GM18867 (cell line): ENCODE results near the gene TPSB2.
"Not testable (repeated sequence)": the region's sequence is repeated elsewhere in the genome, so short reads cannot be mapped to it uniquely, and the experiment has no call there.

Experiments used
- ATAC-seq: cut with Tn5 transposase; IDR thresholded peaks from one replicate; pipeline ENCODE4 v1.9.1; 2021; ENCODE audit warnings: mild to moderate bottlenecking, moderate library complexity; ENCODE audit not compliant: unreplicated experiment

The TPSB2 gene

DNA sequence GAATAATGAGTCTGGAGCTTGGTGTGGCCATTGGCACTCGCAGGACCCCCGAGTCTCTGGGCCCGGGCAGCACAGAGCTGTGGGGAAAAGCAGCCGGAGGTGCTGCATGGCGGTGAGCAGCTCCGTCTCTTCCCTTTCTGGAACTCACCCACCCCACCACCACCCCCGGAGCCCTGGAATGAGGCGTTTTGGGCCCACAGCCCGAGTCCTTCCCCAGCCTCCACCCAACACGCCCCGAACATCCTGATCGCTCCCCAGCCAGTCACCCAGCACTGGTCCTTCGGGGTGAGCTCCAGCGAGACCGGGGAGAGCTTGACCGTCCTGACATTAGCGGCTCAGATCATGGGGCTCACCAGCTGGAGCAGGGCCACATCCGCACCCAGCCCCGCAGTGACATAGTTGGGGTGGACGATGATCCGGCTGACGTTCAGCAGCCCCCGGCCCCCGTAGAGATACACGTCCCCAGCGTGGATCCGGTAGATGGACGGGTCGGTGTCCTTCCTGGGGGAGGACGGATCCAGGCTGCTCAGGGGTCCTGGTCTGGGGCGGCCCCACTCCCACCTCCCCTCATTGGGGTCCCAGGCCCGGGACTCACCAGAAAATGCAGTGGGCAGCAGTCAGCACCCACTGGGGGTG is 32.3 kb upstream of the TPSB2 start:
- no peak for ATAC-seq

DNA sequence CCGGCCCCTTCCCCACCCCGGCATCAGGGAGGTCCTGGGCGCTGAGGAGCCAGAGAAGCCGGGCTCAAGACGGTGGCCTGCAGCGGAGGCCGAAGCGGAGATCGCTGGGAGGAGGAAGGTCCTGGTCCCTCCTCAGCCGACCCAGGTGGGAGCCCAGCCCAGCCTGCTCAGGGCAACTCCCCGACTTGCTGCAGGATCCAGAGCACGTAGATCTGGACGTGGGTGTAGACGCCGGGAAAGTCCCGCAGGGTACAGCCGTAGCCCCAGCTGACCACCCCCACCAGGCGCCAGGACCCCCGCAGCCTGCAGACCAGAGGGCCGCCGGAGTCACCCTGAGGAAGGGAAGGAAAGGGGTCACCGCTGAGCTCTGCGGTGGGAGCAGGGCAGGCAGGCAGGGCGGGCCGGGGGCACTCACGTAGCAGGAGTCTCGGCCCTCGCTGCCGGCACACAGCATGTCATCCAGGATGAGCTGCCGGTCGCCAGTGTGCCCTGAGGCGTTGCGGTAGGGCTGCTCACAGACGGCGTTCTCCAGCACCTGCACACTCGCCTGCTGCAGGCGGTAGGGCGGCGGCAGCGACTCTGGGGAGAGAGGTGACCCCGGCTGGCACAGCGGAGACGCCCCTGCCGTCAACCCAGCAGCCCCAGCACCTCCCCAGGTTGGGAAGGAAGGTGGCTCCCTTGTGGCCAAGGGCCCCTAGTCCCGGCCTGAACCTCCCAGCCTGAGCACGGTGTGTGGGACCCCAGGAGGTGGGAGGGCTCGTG is 31.3 kb upstream of the TPSB2 start:
- no peak for ATAC-seq

DNA sequence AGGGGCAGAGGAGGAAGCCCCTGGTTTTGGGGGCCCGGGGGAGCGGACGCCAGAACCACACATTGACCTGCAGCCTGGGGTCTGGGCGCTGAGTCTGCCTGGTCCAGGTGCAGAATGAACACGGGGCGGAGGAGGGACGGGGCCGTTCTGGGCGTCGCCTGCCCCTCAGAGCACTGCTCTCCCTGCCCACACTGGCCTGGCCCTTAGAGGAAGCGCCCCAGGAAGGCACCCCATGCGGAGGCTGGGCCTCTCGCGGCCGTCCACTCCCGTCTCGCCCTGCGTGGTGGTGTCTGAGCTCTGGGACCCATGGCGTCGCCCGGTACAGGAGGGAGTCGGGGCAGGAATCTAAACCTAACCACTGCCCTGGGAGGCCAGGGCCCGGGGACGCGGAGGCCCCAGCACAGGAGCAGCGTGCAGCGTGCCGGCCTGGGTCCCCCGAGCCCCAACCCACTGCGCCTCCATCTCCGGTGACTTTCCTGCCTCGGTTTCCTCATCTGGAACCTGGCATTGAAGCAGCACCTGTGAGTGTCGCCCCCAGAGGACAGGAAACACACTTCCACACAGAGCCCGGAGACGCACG is 30.2 kb upstream of the TPSB2 start:
- ATAC-seq = no peak

DNA sequence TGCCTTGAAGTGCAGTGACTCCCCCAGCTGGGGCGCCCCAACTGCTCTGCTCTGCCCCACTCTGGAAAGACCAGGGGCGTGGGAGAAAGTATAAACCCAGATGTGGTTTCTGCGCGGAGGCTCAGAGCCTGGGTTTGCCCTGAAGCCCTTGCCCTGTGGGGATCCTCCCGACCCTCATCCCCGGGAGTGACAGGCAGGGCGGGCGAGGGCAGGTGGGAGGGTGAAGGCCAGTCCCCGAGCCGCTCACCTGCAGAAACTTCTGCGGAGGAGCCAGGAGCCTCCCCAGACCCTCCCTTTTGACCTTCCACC is 29.7 kb upstream of the TPSB2 start:
- ATAC-seq = no peak

DNA sequence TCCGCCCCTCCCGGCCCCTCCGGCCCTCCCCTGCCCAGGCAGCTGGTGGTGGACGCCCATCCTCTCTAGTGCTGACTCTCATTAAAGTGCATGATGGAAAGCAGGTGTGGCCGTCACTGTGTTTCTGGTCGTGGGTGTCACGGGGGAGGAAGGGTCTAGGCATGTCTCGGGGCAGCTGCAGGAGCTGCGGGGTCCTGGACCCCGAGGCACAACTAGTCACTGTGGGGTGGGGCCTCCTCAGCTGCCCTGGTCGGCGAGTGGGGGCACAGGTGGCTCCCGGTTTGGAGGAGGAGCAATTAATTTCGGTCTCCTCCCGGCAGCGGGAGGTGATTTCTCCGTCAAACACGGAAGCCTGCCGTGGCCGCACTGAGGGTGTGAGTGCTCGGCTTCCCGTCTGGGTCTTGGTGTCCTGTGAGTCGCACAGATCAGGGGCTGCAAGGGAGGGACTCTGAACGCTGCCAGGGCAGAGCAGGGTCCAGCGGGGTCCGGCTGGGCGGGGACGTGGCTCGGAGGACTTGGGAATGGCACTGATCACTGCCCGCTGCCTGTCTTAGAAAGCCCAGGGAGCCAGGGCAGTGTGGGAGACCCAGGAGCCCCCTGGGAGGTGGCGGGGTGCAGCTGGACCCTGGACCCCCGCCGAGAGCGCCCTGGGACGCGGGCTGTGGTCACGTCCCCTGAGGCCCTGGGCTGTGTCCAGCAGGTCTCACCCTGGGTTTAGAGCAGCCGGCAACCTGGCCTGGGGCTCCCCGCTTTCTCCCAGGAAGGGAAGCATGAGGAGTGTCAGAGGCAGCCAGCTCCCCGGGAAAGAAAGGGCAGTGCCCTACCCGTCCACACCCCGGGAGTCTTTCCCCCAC is 29.1 kb upstream of the TPSB2 start:
- no peak for ATAC-seq

DNA sequence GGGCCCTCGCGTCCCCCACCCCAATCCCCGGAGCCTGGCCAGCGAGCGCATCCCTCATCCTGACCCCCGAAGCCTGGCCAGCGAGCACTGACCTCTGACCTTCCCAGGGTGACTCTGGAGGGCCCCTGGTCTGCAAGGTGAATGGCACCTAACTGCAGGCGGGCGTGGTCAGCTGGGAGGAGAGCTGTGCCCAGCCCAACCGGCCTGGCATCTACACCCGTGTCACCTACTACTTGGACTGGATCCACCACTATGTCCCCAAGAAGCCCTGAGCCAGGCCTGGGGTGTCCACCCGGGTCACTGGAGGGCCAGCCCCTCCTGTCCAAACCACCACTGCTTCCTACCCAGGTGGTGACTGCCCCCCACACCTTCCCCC is 28.2 kb upstream of the TPSB2 start:
- no peak for ATAC-seq

DNA sequence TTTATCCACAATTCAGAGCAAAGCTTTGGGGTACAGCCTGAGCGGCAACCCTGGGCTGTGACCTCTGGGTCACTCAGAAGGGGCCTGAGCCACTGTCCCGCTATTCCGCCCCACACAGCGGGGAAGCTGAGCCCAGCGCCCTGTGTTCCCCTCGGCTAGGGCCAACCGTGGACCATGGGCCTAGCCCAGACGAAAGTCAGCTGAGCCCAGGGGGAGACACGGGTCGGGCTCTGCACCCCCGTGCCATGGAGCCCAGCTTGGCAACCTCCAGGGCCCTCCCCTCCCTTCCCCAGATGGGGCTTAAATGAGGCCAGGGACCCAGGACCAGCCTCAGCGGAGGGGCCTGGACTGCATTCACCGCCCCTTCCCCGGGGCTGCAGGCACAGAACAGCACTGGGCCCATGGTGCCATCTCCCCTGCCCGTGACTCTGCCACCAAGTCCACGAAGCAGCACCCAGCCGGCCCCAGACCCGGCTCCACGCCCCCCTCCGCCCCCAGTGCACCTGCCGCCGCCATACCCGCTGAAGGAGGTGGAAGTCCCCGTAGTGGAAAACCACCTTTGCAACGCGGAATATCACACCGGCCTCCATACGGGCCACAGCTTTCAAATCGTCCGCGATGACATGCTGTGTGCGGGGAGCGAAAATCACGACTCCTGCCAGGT is 27.7 kb upstream of the TPSB2 start:
- ATAC-seq = no peak

DNA sequence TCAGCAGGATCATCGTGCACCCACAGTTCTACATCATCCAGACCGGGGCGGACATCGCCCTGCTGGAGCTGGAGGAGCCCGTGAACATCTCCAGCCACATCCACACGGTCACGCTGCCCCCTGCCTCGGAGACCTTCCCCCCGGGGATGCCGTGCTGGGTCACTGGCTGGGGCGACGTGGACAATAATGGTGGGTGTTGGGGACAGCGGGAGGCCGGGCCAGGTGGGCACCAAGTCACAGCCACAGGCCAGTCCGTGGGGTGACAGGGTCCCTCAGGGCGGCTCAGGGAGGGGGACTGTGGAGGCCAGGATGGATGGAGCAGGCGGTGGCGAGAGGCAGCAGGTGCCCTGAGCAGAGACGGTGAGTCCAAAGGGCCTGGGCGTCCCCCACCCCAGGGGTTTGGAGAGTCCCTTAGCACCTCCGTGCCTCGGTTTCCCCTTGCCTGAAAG is 26.9 kb upstream of the TPSB2 start:
- no peak for ATAC-seq

DNA sequence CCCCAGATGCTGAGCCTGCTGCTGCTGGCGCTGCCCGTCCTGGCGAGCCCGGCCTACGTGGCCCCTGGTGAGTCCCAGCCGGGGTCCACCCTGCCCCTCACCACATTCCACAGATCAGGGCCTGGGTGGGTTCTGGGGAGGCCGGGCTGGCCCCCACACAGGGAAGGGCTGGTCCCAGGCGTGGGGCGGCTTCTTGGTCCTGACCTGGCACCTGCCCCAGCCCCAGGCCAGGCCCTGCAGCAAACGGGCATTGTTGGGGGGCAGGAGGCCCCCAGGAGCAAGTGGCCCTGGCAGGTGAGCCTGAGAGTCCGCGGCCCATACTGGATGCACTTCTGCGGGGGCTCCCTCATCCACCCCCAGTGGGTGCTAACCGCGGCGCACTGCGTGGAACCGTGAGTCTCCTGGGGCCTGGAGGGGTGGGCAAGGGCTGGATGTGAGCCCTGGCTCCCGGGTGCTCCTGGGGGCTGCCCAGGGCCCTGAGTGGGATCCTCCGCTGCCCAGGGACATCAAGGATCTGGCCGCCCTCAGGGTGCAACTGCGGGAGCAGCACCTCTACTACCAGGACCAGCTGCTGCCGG is 26.4 kb upstream of the TPSB2 start:
- ATAC-seq = not testable (repeated sequence)

DNA sequence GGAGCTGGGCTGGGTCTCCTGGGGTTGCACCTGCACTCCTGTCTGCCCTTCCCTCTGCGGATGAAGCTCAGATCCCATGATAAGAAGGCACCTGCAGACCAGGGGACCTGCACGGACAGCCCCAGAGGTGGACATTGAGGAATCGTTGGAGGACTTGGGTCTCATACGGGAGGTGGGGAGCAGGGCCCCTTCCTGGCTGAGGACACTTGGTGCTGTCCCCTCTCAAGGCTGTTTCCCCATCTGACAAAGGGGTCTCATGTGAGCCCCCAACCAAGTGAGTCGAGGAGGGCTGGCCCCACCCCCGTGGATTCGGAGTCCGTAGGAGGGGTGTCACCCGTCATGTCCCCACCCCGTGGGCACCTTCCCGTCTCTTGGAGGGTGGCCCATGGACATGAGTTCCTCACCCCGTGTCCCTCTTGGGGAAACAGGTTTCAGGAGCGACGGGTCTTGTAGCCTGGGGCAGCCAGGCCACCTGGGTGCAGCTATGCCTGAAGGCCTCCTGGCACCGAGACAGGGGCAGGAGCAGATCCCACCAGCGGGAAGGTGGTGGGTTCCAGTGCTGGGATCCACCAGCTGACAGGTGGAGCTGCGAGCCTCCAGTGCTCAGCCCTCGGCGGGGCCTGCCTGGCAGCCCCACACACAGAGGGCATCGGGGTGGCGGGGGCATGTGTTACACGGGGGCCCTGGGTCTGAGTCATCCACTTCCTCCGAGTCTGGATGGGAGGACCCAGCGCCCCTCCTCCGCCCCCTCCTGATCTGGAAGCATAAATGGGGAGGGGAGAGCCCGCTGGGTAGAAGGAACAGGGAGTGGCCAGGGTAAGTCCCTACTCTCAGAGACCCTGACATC is 25.5 kb upstream of the TPSB2 start, which contains the start of gene TPSD1:
Gene TPSD1, plus strand, starts transcription at position 794 of the 847 bp plus-strand sequence. CDS start 212 bp downstream, outside the sequence.
- ATAC-seq = not testable (repeated sequence)

DNA sequence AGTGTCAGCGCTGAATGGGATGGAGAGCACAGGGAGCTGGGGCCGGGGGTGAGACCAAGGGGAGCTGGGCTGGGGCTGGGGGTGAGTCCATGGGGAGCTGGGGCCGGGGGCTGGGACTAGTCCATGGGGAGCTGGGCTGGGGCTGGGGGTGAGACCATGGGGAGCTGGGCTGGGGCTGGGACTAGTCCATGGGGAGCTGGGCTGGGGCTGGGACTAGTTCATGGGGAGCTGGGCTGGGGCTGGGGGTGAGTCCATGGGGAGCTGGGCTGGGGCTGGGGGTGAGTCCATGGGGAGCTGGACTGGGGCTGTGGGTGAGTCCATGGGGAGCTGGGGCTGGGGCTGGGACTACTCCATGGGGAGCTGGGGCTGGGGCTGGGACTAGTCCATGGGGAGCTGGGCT is 24.8 kb upstream of the TPSB2 start:
- not testable (repeated sequence) for ATAC-seq

DNA sequence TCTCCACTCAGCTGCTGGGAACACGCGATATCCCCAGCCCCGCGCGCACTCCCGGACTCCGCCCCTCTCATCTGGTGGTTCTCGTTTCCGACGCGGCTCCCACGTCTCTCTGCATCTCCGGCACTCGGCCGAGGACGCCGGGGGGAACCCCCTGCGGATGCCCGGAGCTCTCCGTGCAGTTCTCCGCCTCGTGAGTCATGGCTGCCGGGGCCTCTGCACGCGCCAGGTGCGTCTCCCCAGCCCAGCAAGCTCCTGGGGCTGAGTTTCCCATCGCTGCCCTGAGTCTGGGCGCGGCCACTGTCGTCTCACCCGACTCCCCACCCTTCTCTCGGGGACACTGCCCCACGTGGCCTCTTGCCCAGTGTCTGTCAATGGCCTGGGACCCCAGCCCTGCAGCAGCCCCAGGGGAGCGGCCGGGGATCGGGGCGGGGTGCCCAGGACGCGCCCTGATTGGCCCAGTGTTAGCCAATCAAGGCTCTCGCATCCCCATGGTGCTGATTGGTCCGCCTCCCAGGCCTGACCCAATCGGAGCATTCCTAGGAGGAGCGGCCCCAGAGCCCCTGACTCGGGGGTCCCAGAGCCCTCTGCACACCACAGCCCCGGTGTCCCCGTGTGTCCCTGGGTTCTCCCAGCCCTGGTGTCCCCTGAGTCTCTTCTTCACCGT is 23.8 kb upstream of the TPSB2 start:
- not testable (repeated sequence) for ATAC-seq

DNA sequence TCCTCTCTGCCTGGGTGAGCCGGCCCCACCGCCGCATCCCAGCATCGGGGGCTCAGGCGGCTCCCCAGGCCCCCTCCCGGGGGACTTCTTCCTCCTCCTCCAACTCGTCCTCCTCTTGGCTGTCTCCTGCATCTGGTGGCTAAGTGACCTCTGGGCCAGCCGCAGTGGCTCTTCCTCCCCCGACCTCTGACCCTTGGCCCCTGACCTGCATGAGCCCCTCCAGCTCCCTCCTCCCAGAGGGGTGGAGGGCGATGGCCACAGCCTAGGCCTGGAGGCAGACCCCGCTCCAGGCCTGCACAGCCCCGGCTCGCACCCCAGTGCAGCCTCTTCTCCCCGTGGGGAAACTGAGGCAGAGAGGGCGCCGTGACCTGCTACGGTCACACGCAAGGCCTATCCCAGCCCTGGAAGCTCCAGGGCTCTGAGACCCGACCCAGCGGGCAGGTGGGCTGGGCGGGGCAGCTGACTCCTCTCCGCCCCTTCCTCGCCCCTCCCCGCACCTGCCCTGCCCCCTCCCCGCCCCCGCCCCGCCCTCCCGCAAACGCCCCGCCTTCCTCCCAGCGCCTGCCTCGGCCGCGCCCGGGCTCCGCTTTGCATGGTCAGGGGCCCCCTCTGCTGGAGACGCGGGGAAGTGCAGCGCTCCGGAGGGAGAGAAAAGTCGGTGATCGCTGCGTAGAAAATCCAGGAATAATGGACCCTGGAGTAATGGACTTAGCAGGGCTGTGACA is 19.2 kb upstream of the TPSB2 start:
- not testable (repeated sequence) for ATAC-seq

DNA sequence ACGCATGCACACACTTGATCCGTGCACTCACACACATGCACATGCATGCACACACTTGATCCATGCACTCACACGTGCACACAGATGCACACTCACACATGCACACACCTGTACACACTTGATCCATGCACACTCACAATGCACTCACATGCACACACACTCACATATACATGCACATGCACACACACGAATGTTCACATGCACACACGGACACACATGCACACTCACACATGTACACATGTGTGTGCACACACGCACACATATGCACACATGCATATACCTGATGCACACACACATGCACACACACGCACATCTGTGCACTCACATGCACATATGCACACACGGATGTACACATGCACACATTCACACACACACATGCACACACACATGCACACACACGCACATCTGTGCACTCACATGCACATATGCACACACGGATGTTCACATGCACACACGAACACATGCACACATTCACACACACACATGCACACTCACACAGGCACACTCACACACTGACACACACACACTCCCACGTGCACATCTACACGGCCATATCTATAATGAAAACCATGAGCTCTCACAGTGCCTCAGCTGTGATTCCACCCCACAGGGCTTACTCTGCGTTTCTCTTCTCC is 18.0 kb upstream of the TPSB2 start:
- not testable (repeated sequence) for ATAC-seq

DNA sequence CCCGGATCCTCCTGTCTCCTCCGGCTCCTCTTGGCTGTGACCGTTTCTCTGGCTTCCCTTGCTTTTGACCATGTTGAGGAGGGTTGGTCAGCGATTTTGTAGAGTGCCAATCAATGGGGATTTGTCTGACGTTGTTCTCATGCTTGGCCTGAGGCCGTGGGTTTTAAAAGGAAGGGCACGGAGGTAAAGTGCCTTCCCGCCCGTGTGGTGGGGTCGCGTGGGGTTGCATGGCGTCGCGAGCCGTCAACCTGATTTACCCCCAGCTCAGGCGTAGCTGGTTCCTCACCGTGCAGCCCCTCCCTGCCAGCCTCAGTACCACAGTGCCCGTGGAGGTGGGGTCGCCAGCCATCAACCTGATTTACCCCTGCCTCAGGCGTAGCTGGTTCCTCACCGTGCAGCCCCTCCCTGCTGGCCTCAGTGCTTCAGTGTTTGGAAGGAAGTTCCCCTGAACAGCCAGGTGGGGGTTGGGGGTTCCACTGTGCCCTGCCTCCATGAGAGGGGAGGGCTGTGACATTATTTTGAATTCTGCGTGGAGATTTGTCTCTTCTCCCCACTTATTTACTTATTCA is 15.6 kb upstream of the TPSB2 start:
- ATAC-seq = no peak

DNA sequence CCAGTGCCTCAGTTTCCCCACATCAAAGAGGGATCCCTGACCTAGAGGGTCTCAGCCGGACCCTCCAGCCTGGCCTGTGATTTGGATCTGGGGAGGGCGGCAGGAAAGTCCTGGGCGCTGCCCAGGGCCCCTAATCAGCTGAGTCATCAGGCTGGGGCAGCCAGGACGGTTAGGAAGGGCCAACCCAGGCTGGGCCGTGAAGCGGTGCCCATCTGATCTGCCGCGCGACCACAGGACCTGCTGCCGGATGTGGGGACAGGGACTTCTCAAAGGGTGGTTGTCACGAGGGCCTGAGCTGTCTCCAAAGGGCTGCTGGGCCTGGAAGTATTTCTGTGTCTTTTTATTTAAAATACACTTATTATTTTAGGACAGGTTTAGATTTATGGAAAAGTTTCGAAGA is 14.9 kb upstream of the TPSB2 start:
- ATAC-seq = no peak
